ENCODE data around the gene CARD19.

Gene CARD19

DNA sequence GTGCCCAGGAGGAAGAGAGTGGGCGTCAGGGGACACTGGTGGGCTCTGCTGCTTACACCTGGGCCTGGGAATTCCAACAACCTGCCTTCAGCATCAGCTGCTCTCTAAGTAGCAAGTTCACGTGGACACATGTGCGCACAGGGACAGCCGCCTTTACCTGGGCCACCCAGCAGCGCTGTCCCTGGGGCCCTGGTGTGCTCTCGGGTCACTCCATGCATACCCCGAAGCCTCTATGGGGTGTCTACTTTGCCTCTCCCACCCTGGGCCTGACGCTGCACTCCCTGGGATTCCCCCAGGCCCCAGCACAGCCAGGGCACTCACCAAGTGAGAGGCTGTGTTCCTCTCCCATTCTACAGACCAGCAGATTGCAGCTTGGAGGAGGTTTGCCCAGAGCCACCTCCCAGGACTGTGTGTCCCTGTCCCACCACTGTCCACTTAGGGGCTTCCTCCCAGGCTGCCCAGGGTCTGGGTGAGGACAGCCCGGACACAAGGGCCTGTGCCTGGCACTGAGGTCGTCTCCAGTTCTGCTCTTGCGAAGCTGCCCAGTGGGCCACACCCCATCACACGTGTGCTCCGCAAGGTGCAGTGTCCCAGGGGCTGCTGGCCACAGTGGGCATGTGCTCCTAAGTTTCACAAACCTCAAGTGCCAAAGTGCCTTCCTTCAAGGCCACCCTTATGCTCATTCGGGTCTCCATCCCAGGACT is 32.1 kb downstream of the CARD19 start:
- H3K9ac ChIP-seq (ENCODE audit: low read depth, low read length), result no peak overlapping the region
- peaks cover 10% of the 10 kb centered on the region; the same call in 1 of the 2 replicates for H3K36me3 ChIP-seq (ENCODE audit: insufficient read depth, low read depth, low read length)
- peaks cover 2% of the 10 kb centered on the region; the same call in 1 of the 2 replicates for H3K4me1 ChIP-seq (ENCODE audit: insufficient read depth, low read length)
- H3K9me3 ChIP-seq (ENCODE audit: insufficient read depth, low read depth, low read length), result no peaks in the 10 kb centered on the region
- no peaks in the 10 kb centered on the region; the same call in 1 of the 2 replicates for H3K27me3 ChIP-seq (ENCODE audit: insufficient read depth, low read length)
- no peak overlapping the region for H3K27ac ChIP-seq (ENCODE audit: low read length)
- no peak overlapping the region for H3K4me3 ChIP-seq (ENCODE audit: low read length)

DNA sequence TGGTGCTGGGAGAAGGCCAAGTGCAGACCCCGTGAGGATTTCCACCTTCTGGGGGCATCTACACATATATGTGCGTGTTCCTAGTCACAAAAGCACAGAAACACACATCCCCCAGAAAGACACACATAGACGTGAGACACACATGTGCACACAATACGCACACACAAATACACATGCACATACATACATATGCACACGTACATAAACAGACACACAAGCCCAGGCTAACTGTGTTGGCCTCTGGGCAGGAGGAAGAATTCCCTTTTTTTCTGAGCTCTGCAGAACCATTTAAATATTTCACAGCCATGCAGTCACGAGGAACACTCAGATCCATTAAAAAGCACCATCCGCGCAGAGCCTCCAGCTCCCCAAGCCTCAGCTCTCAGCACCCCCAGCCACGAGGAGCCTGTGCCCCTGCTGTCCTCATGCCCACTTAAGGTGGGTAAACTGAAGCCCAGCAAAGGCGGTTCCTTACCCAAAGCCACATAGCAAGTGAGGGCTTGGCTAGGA is 32.8 kb downstream of the CARD19 start:
- Histone ChIP-seq H3K4me3 (ENCODE audit: low read length) (no peak overlapping the region), H3K36me3 (ENCODE audit: insufficient read depth, low read depth, low read length) (peaks cover 6% of the 10 kb centered on the region; the same call in 1 of the 2 replicates), H3K4me1 (ENCODE audit: insufficient read depth, low read length) (peaks cover 2% of the 10 kb centered on the region; the same call in 1 of the 2 replicates), H3K27me3 (ENCODE audit: insufficient read depth, low read length) (no peaks in the 10 kb centered on the region; the same call in 1 of the 2 replicates), H3K27ac (ENCODE audit: low read length) (no peak overlapping the region), H3K9ac (ENCODE audit: low read depth, low read length) (no peak overlapping the region), H3K9me3 (ENCODE audit: insufficient read depth, low read depth, low read length) (no peaks in the 10 kb centered on the region)

DNA sequence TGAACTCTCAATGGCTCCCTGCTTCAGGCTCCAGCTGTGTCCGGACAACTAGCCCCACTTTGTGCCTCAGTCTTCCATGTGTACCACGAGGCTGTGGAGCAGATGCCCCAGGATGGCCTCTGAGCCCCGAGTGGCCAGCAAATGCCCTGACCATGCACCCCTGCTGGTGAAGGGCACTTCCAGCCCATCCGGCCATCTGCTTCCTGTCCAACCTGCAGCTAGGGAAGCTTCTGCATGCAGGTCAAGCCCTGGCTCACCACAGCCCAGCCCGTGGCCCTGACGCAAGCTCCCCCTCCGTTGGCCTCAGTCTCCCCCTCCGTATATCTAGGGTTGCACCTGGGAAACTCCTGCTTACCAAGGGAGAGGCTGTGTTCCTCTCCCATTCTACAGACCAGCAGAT is 33.3 kb downstream of the CARD19 start:
- Histone ChIP-seq H3K36me3 (ENCODE audit: insufficient read depth, low read depth, low read length) (peaks cover 3% of the 10 kb centered on the region; the same call in 1 of the 2 replicates), H3K4me1 (ENCODE audit: insufficient read depth, low read length) (peaks cover 2% of the 10 kb centered on the region; the same call in 1 of the 2 replicates), H3K9me3 (ENCODE audit: insufficient read depth, low read depth, low read length) (no peaks in the 10 kb centered on the region), H3K9ac (ENCODE audit: low read depth, low read length) (no peak overlapping the region), H3K27me3 (ENCODE audit: insufficient read depth, low read length) (no peaks in the 10 kb centered on the region; the same call in 1 of the 2 replicates), H3K27ac (ENCODE audit: low read length) (no peak overlapping the region), H3K4me3 (ENCODE audit: low read length) (no peak overlapping the region)

DNA sequence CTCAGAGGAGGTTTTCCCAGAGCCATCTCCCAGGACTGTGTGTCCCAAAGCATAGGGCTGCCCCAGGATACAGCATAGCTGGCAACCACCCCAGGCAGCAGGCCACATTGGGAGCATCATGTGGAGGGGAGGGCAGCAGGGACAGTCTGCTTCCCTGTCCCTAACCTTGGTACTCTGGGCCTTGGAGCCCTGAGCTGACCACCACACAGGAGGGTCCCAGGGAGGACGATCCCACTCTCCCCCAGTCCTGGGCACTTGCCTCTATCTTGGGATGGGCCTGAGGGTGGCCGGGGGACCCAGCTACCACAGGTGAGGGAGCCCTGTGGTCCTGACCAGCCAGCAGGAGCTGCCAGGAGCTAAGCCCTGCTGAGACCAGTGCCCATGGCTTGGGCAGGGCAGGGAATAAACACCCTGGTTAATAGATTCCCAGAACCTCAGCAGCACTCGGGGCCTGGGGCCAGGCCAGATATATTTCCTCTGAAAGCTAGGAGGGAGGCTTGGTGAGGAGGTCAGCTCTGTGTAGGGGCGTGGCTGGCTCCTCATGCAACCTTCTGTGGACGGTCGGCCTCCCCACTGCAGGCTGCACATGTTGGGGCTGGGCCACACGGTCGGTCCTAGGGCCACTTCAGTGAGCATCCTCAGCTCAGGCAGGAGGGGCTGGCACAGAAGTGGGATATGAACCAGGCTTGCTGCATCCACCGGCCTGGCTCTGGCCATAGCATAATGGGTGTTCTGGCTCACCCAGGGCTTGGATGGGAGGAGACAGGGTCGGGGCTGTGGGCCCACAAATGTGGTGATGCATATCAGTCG is 33.9 kb downstream of the CARD19 start:
- Histone ChIP-seq H3K36me3 (ENCODE audit: insufficient read depth, low read depth, low read length) (0 out of 2 replicates have a peak, but pooled peaks cover 3% of the 10 kb centered on the region), H3K9ac (ENCODE audit: low read depth, low read length) (no peak overlapping the region), H3K27ac (ENCODE audit: low read length) (no peak overlapping the region), H3K4me3 (ENCODE audit: low read length) (no peak overlapping the region), H3K9me3 (ENCODE audit: insufficient read depth, low read depth, low read length) (no peaks in the 10 kb centered on the region), H3K4me1 (ENCODE audit: insufficient read depth, low read length) (peaks cover 2% of the 10 kb centered on the region; the same call in 1 of the 2 replicates), H3K27me3 (ENCODE audit: insufficient read depth, low read length) (peaks cover 5% of the 10 kb centered on the region)

DNA sequence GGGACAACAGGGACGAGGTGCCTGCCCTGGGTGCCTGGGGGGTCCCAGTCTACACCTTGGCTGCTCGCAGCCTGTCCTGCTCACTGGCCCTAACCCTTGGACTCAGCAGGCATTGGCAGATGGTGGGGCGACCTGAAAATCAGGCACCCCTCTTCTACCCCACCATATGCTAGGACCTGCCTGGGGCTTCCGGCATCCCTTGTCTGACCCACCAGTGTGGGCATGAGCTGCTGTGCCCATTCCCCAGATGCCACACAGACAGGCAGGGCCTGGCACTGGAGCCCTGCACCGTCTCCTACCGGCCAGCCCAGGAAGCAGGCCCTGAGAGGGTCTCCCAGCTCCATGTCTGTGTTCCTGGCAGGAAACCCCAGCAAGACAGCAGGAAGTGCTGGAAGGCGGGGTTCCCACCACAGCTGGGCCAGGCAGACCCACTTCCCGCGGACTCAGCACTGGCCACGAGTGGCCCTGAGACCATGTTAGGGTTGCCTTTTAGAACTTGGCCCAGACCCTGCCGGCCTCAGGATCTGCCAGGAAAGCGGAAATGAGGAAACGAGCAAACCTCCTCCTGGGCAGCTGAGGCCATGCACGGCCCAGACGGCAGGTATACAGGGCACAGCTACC is 35.0 kb downstream of the CARD19 start:
- no peak overlapping the region for H3K27ac ChIP-seq (ENCODE audit: low read length)

DNA sequence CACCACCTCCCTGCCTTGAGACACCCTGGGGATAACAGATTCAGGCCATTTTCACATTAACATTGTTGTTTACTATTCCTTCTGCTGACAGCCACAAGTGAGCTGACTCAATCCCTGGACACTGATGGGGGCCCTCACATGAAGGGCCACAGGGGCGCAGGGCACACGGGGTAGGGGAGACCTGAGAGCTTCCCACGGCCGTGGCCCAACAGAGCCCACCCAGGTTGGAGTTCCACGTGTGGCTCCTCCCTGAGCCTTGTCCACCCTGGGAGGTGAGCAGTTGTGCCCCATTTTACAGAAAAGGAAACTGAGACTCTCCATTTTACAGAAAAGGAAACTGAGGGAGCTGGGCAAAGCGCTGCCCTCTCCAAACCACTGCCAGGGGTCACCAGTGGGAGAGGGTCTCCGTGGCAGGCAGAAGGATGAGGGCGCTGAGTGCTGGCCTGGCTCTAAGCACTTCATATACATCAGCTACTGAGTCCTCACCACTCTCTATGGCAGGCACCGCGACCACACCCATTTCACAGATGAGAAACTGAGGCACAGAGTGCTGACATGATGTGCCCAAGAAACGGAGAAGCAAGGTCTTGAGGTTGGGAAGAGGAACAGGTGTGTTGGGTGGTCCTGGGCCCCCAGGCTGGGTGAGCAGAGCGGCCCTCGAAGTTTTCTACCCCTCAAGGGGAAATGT is 35.7 kb downstream of the CARD19 start:
- Histone ChIP-seq H3K9me3 (ENCODE audit: insufficient read depth, low read depth, low read length) (no peaks in the 10 kb centered on the region), H3K9ac (ENCODE audit: low read depth, low read length) (no peak overlapping the region), H3K36me3 (ENCODE audit: insufficient read depth, low read depth, low read length) (no peaks in the 10 kb centered on the region), H3K27ac (ENCODE audit: low read length) (no peak overlapping the region), H3K4me1 (ENCODE audit: insufficient read depth, low read length) (peaks cover 2% of the 10 kb centered on the region; the same call in 1 of the 2 replicates), H3K4me3 (ENCODE audit: low read length) (no peak overlapping the region), H3K27me3 (ENCODE audit: insufficient read depth, low read length) (peaks cover 12% of the 10 kb centered on the region)

More for the DNA sequence above, 35.0 kb downstream of the CARD19 start:
- Histone ChIP-seq H3K27me3 (ENCODE audit: insufficient read depth, low read length) (peaks cover 12% of the 10 kb centered on the region), H3K4me1 (ENCODE audit: insufficient read depth, low read length) (peaks cover 2% of the 10 kb centered on the region; the same call in 1 of the 2 replicates), H3K9ac (ENCODE audit: low read depth, low read length) (no peak overlapping the region), H3K36me3 (ENCODE audit: insufficient read depth, low read depth, low read length) (no peaks in the 10 kb centered on the region), H3K9me3 (ENCODE audit: insufficient read depth, low read depth, low read length) (no peaks in the 10 kb centered on the region), H3K4me3 (ENCODE audit: low read length) (no peak overlapping the region)

DNA sequence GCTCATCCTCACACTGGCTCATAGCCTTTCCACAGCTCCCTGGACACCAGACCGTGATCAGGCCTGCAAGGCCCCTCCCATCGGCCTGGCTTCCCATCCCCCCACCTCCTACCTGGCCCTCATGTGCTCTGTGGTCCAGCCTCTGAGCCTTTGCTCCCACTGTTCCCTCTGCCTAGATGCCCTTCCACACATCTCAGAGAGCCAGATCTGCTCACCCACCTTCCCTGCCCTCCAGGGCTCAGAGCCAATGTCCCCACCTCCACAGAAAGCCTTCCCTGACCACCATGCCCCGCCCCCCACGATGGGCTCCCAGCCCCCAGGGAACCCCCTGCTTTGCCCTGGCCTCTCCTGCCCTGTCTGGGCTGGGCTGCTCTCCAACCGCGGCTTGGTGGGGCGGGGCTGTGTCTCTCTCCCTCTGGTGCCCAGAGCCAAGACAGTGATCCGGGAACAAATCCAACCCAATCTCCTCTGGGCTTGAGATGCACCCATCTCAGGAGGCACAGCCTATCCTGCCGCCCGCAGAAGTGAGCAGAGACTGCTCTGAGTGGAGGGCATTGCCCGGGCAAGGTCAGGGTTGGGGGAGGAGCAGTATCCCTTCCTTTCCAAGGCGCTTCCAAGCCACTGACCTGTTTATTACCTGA is 36.4 kb downstream of the CARD19 start:
- Histone ChIP-seq H3K36me3 (ENCODE audit: insufficient read depth, low read depth, low read length) (no peaks in the 10 kb centered on the region), H3K9ac (ENCODE audit: low read depth, low read length) (no peak overlapping the region), H3K9me3 (ENCODE audit: insufficient read depth, low read depth, low read length) (no peaks in the 10 kb centered on the region), H3K4me3 (ENCODE audit: low read length) (peak overlapping the region; percentile 81), H3K27ac (ENCODE audit: low read length) (no peak overlapping the region), H3K27me3 (ENCODE audit: insufficient read depth, low read length) (peaks cover 12% of the 10 kb centered on the region), H3K4me1 (ENCODE audit: insufficient read depth, low read length) (0 out of 2 replicates have a peak, but pooled peaks cover 2% of the 10 kb centered on the region)

DNA sequence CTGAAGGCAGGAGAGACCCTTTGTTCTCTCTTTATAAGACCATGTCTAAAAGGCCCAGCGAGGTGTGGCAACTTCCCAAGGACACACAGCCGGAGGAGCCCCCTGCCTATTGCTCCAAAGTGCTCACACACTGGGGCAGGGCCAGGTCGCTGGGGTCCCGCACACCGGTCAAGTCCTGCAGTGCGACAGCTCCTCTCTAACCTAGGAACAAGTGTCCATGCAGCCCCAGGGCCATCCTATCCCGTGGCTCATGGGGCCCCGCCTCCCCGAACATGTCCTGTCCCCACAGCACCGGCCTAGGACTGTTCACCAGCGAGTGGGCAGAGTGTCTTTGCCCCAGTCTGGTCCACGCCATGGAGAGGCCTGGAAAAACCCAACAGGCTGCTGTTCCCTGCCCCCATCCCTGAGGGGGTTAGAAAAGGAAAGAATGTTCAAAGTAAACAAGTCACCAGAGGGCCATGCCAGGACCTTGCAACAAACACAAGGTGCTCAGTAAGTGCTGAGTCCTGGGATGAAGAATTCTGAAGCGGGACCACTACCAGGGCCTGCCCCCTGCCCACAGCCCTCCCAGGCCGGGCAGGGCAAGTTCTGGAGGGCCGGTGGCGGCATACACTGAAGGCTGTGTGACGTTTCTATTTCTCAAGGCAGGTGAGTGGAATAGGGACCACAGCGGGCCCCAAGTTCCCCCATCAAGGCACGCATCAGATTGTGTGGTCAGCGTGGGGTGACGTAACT is 37.1 kb downstream of the CARD19 start:
- Histone ChIP-seq H3K36me3 (ENCODE audit: insufficient read depth, low read depth, low read length) (no peaks in the 10 kb centered on the region), H3K4me1 (ENCODE audit: insufficient read depth, low read length) (0 out of 2 replicates have a peak, but pooled peaks cover 2% of the 10 kb centered on the region), H3K27me3 (ENCODE audit: insufficient read depth, low read length) (peaks cover 12% of the 10 kb centered on the region), H3K9me3 (ENCODE audit: insufficient read depth, low read depth, low read length) (no peaks in the 10 kb centered on the region), H3K9ac (ENCODE audit: low read depth, low read length) (peak overlapping the region; percentile 73; the same call in 1 of the 2 replicates), H3K27ac (ENCODE audit: low read length) (no peak overlapping the region), H3K4me3 (ENCODE audit: low read length) (peak overlapping the region; percentile 81)

DNA sequence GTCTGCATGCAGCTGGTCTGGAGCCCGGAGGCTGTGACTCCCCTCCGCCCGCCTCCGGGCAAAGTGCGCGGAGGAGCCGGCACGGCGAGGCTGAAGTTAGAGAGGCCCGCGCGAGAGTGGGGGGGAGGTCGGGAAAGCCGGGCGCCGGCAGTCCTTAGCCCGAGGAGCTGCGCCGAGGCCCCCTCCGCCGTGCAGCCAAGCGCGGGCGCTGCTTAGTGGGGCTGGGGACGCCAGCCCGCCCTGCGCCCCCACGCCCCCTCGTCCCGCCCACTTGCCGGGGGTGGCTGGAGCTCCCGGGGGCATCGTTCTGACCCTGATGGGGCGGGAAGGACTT is 37.6 kb downstream of the CARD19 start:
- peaks cover 12% of the 10 kb centered on the region for H3K27me3 ChIP-seq (ENCODE audit: insufficient read depth, low read length)

DNA sequence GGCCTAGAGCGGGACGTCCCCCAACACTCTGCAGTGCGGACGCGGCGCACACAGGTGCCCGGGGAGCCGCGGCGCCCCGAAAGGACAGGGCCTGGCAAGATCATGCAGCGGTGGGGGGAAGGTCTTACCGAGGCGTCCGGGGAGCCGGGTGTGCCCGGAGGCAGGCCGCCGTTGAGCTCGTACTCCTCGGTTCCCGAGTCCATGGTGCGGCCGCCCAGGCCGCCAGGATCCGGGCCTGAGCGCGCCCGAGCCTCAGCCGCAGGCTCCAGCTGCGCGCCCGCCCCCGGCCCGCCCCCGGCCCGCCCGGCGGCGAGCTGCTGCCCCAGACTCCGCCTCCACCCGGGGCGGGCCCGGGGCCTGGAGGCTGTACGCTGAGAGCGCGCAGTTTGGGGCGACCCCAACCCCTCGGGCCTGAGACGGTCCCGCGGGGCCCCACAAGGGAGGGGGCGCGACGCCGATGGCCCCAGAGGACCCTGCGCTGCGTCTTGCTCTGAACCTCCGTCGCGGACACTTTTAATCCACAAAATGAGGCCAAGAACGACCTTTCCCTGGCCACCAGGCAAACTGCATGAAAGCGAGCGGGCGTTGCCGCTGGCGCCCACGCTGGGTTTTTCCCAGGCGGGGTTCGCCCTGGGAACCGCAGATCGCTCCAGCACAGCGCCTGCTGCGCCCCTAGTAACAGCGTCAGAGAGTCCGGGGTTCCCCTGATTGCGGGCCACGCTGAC is 38.2 kb downstream of the CARD19 start, which contains the start of gene NINJ1:
NINJ1 (minus strand) TSS at position 237 of the 725 bp plus-strand sequence; CDS start at position 203, 34 bp downstream.
- Histone ChIP-seq H3K36me3 (ENCODE audit: insufficient read depth, low read depth, low read length) (no peaks in the 10 kb centered on the region), H3K4me1 (ENCODE audit: insufficient read depth, low read length) (0 out of 2 replicates have a peak, but pooled peaks cover 2% of the 10 kb centered on the region), H3K27me3 (ENCODE audit: insufficient read depth, low read length) (peaks cover 12% of the 10 kb centered on the region), H3K27ac (ENCODE audit: low read length) (no peak within 1 kb of the TSS), H3K9me3 (ENCODE audit: insufficient read depth, low read depth, low read length) (no peaks in the 10 kb centered on the region), H3K4me3 (ENCODE audit: low read length) (peak within 1 kb of the TSS; percentile 81), H3K9ac (ENCODE audit: low read depth, low read length) (peak within 1 kb of the TSS; percentile 73)

More for the DNA sequence above, 37.6 kb downstream of the CARD19 start:
- no peaks in the 10 kb centered on the region for H3K36me3 ChIP-seq (ENCODE audit: insufficient read depth, low read depth, low read length)
- H3K27ac ChIP-seq (ENCODE audit: low read length), result no peak overlapping the region
- H3K4me1 ChIP-seq (ENCODE audit: insufficient read depth, low read length), result 0 out of 2 replicates have a peak, but pooled peaks cover 2% of the 10 kb centered on the region
- H3K4me3 ChIP-seq (ENCODE audit: low read length), result peak overlapping the region; percentile 81
- H3K9ac ChIP-seq (ENCODE audit: low read depth, low read length), result peak overlapping the region; percentile 73
- H3K9me3 ChIP-seq (ENCODE audit: insufficient read depth, low read depth, low read length), result no peaks in the 10 kb centered on the region

Data from iPS-20b (cell line).